ENCODE data around the gene ALCAM.
"Not testable (repeated sequence)": the region's sequence is repeated elsewhere in the genome, so short reads cannot be mapped to it uniquely, and the experiment has no call there.

Gene ALCAM

GRCh38 chr3:105356988-105357387 lies 9.7 kb upstream of the ALCAM start:
- DNase-seq, result no peak

GRCh38 chr3:105359098-105359762 lies 7.5 kb upstream of the ALCAM start:
- DNase-seq, result no peak

- no peak for DNase-seq
Measured at GRCh38 chr3:105360003-105360402, 6.7 kb upstream of the ALCAM start.

- DNase-seq, result no peak
Measured at GRCh38 chr3:105362021-105362665, 4.6 kb upstream of the ALCAM start.

GRCh38 chr3:105364128-105364527 lies 2.6 kb upstream of the ALCAM start:
- DNase-seq, result no peak

GRCh38 chr3:105365081-105365390 lies 1.7 kb upstream of the ALCAM start:
- no peak for DNase-seq

GRCh38 chr3:105365391-105366325 lies 1.1 kb upstream of the ALCAM start:
- DNase-seq, result peak in 1 of 5 experiments; percentile 2

- peak in 4 of 5 experiments; percentile 9 to 37 (median 22) for DNase-seq
Measured at GRCh38 chr3:105367063-105367405, 325 bp downstream of the ALCAM start.

GRCh38 chr3:105367406-105368213 lies 901 bp downstream of the ALCAM start:
- DNase-seq, result peak; percentile 30 to 76 (median 65)

GRCh38 chr3:105368566-105369499 lies 2.1 kb downstream of the ALCAM start:
- DNase-seq, result peak; percentile 31 to 84 (median 70)

GRCh38 chr3:105369500-105370371 lies 3.0 kb downstream of the ALCAM start:
- DNase-seq, result peak in 3 of 5 experiments; percentile 10 to 77 (median 40)

- DNase-seq, result no peak
Measured at GRCh38 chr3:105373383-105373782, 6.7 kb downstream of the ALCAM start.

GRCh38 chr3:105375750-105376511 lies 9.2 kb downstream of the ALCAM start:
- DNase-seq, result no peak

GRCh38 chr3:105377716-105378115 lies 11.0 kb downstream of the ALCAM start:
- no peak for DNase-seq

- no peak for DNase-seq
Measured at GRCh38 chr3:105385179-105385578, 18.5 kb downstream of the ALCAM start.

- no peak for DNase-seq
Measured at GRCh38 chr3:105385819-105386508, 19.3 kb downstream of the ALCAM start.

- DNase-seq, result no peak
Measured at GRCh38 chr3:105387122-105387751, 20.5 kb downstream of the ALCAM start.

- no peak for DNase-seq
Measured at GRCh38 chr3:105388176-105388575, 21.5 kb downstream of the ALCAM start.

- not testable (repeated sequence) for DNase-seq
Measured at GRCh38 chr3:105389759-105390158, 23.1 kb downstream of the ALCAM start.

Data from T-helper 2 cell (primary cell).